K562 (cell line): ENCODE results near the gene ZNF689. TPM values are rescaled to one million over a fixed set of nuclear protein-coding genes. Genes with fewer than 3 reads are reported as not detected.
A peak's percentile ranks its signal among the peaks of the same experiment; 100 is the strongest.

Source experiments
- CHAMP1 ChIP-seq: fragments of 450-650 bp; IDR thresholded peaks from 2 replicates; pipeline ENCODE4 v1.6.1; 2016; ENCODE audit warnings: mild to moderate bottlenecking
- CTBP1 ChIP-seq: fragments of 450-650 bp; IDR thresholded peaks from 2 replicates; pipeline ENCODE4 v1.6.1; 2016; ENCODE audit warnings: borderline replicate concordance
- DMBX1 ChIP-seq: fragments of 250-450 bp; sonication (Bioruptor Pico); IDR thresholded peaks from 2 replicates; pipeline ENCODE4 v1.8.0; 2022; ENCODE audit warnings: inconsistent platforms, mild to moderate bottlenecking, moderate library complexity, borderline replicate concordance
- FUS ChIP-seq: fragments of 200-400 bp; formaldehyde crosslinking; optimal IDR thresholded peaks from 2 replicates; pipeline ENCODE3; 2017; ENCODE audit warnings: low read depth, low read length
- HLTF ChIP-seq: fragments of 450-650 bp; IDR thresholded peaks from 2 replicates; pipeline ENCODE4 v1.6.1; 2016
- HMG20B ChIP-seq: fragments of 250-450 bp; sonication (Bioruptor Pico); IDR thresholded peaks from 2 replicates; pipeline ENCODE4 v1.5.0; 2021; ENCODE audit warnings: mild to moderate bottlenecking
- HNRNPLL ChIP-seq: fragments of 200-400 bp; formaldehyde crosslinking; IDR thresholded peaks from 2 replicates; pipeline ENCODE4 v1.6.1; 2017; ENCODE audit warnings: low read length, low read depth, mild to moderate bottlenecking; ENCODE audit not compliant: poor library complexity, severe bottlenecking
- HSF4 ChIP-seq: fragments of 250-450 bp; sonication (Bioruptor Pico); IDR thresholded peaks from 2 replicates; pipeline ENCODE4 v2.1.2; 2022; ENCODE audit warnings: mild to moderate bottlenecking, moderate library complexity, borderline replicate concordance
- LARP7 ChIP-seq: fragments of 450-650 bp; IDR thresholded peaks from 2 replicates; pipeline ENCODE4 v1.6.1; 2016
- NR1H2 ChIP-seq: sonication (generic); formaldehyde crosslinking; IDR thresholded peaks from 2 replicates; pipeline ENCODE4 v1.4.0; 2020; ENCODE audit warnings: mild to moderate bottlenecking, missing genetic modification reagents
- PATZ1 ChIP-seq: fragments of 250-450 bp; sonication (Bioruptor Pico); IDR thresholded peaks from 2 replicates; pipeline ENCODE4 v1.5.0; 2020; ENCODE audit warnings: mild to moderate bottlenecking, borderline replicate concordance
- POLR2G ChIP-seq: fragments of 200-400 bp; formaldehyde crosslinking; IDR thresholded peaks from 2 replicates; pipeline ENCODE4 v1.6.1; 2017; ENCODE audit warnings: low read depth, mild to moderate bottlenecking, antibody characterized with exemption, low read length, moderate library complexity
- PREB ChIP-seq: sonication (generic); formaldehyde crosslinking; IDR thresholded peaks from 2 replicates; pipeline ENCODE4 v1.8.1; 2023; ENCODE audit warnings: mild to moderate bottlenecking, missing genetic modification reagents
- RAD21 ChIP-seq, 2 experiments: fragments of 250-450 bp in 1 of 2; fragments of 450-650 bp in 1 of 2; sonication (Bioruptor Pico) in 1 of 2; formaldehyde crosslinking in 1 of 2; IDR thresholded peaks in 1 of 2; conservative IDR thresholded peaks in 1 of 2; 2 replicates each; pipeline versions ENCODE4 v1.4.0 to v1.8.0; 2020 to 2022; ENCODE audit warnings: mild to moderate bottlenecking in 2 of 2, moderate library complexity in 1 of 2
- SAFB2 ChIP-seq: fragments of 200-400 bp; formaldehyde crosslinking; IDR thresholded peaks from 2 replicates; pipeline ENCODE4 v1.6.1; 2018; ENCODE audit warnings: borderline replicate concordance, low read length, low read depth, moderate library complexity; ENCODE audit not compliant: severe bottlenecking
- SMAD4 ChIP-seq: fragments of 250-450 bp; sonication (Bioruptor Pico); conservative IDR thresholded peaks from 2 replicates; pipeline ENCODE4 v1.8.0; 2021; ENCODE audit warnings: inconsistent platforms, mild to moderate bottlenecking, moderate library complexity
- THRAP3 ChIP-seq: fragments of 450-650 bp; IDR thresholded peaks from 2 replicates; pipeline ENCODE4 v1.6.1; 2016; ENCODE audit warnings: mild to moderate bottlenecking, inconsistent platforms, borderline replicate concordance
- ZNF395 ChIP-seq: fragments of 200-800 bp; sonication (Bioruptor generic); IDR thresholded peaks from 2 replicates; pipeline ENCODE4 v1.6.1; 2017; ENCODE audit warnings: missing genetic modification characterization, missing compliant biosample characterization
- ZNF77 ChIP-seq: fragments of 250-450 bp; sonication (Bioruptor Pico); IDR thresholded peaks from 2 replicates; pipeline ENCODE4 v1.5.0; 2020
- polyA plus RNA-seq, 8 experiments: library from polyadenylated mRNA; depleted of rRNA in 4 of 8; stranded (reverse) in 5 of 8; unstranded in 3 of 8; fragments of >200 nt; fragmentation: Nextera tagmentation in 2 of 8; fragmentation: Illumina TruSeq in 1 of 8; extraction: Ambion mirVana in 2 of 8; extraction: Trizol in 1 of 8; gene quantifications; 2 replicates each; pipeline versions ENCODE4 v1.2.1 to v1.2.3, GENCODE V29; 2011 to 2014; ENCODE audit warnings: inconsistent platforms in 1 of 8, missing spikeins in 1 of 8
- total RNA-seq, 7 experiments: library from RNA; depleted of rRNA in 6 of 7; stranded (reverse); fragments of >200 nt in 6 of 7; fragmentation: Illumina TruSeq in 2 of 7; extraction: Trizol in 2 of 7; gene quantifications; 2 replicates each; pipeline versions ENCODE4 v1.2.1 to v1.2.3, GENCODE V29; 2011 to 2021; ENCODE audit warnings: low replicate concordance in 1 of 7

The ZNF689 gene
- total and polyA plus RNA-seq, 9 of the 15 experiments (the other 6 are each of a cell fraction or from before 2014, with no cell fraction given), result 5.4 to 15.4 (median 10.8) TPM

- TF ChIP-seq PATZ1 (CRISPR knock-in tag) (no peak), CHAMP1 (no peak), HMG20B (no peak), POLR2G (peak; percentile 81), ZNF77 (CRISPR knock-in tag) (no peak), NR1H2 (no peak; the same call in 1 of the 2 replicates), PREB (CRISPR knock-in tag) (no peak), FUS (peak; percentile 58), THRAP3 (no peak), HSF4 (CRISPR knock-in tag) (no peak), CTBP1 (peak; percentile 11; the same call in 1 of the 2 replicates), HNRNPLL (no peak), RAD21 (CRISPR knock-in tag; conservative IDR thresholded peaks at IDR 0.05 in 1 of 2, IDR thresholded peaks at IDR 0.05 in 1 of 2) (peak in 1 of 2 experiments; percentile 9; a peak in 1 of 4 replicates), ZNF395 (CRISPR knock-in tag) (peak; percentile 69; the same call in 1 of the 2 replicates), SAFB2 (no peak), SMAD4 (CRISPR knock-in tag) (peak; percentile 35; the same call in 1 of the 2 replicates), LARP7 (no peak), HLTF (no peak), DMBX1 (CRISPR knock-in tag) (peak; percentile 64; the same call in 1 of the 2 replicates)
Observed at GRCh38 chr16:30571445-30572322, 38.5 kb downstream of the ZNF689 start, which contains the start of gene ZNF688 (continued).
